ENCODE results near the gene PCCA. TPM values are rescaled to one million over a fixed set of nuclear protein-coding genes. Genes with fewer than 3 reads are reported as not detected.
A peak's percentile ranks its signal among the peaks of the same experiment; 100 is the strongest.

Gene PCCA
- total and polyA plus RNA-seq, 2 of the 13 experiments (the other 11 are each of a cell fraction or from before 2014, with no cell fraction given): 15.0 to 32.2 TPM

- TF ChIP-seq RERE (CRISPR knock-in tag; IDR thresholded peaks at IDR 0.05; ENCODE audit: low read depth): 0 out of 2 replicates have a peak, but pooled peaks have one; percentile 51
- peak; percentile 58; the same call in 1 of the 2 replicates for TF ChIP-seq RARA (CRISPR knock-in tag; IDR thresholded peaks at IDR 0.05)
- TF ChIP-seq HDAC1 (CRISPR knock-in tag; IDR thresholded peaks at IDR 0.05): peak; percentile 27; the same call in 1 of the 2 replicates
- TF ChIP-seq DZIP1 (CRISPR knock-in tag; IDR thresholded peaks at IDR 0.05): no peak
- TF ChIP-seq JUND (CRISPR knock-in tag; IDR thresholded peaks at IDR 0.05): peak; percentile 43; the same call in 1 of the 2 replicates
- TF ChIP-seq, protein P1, sequence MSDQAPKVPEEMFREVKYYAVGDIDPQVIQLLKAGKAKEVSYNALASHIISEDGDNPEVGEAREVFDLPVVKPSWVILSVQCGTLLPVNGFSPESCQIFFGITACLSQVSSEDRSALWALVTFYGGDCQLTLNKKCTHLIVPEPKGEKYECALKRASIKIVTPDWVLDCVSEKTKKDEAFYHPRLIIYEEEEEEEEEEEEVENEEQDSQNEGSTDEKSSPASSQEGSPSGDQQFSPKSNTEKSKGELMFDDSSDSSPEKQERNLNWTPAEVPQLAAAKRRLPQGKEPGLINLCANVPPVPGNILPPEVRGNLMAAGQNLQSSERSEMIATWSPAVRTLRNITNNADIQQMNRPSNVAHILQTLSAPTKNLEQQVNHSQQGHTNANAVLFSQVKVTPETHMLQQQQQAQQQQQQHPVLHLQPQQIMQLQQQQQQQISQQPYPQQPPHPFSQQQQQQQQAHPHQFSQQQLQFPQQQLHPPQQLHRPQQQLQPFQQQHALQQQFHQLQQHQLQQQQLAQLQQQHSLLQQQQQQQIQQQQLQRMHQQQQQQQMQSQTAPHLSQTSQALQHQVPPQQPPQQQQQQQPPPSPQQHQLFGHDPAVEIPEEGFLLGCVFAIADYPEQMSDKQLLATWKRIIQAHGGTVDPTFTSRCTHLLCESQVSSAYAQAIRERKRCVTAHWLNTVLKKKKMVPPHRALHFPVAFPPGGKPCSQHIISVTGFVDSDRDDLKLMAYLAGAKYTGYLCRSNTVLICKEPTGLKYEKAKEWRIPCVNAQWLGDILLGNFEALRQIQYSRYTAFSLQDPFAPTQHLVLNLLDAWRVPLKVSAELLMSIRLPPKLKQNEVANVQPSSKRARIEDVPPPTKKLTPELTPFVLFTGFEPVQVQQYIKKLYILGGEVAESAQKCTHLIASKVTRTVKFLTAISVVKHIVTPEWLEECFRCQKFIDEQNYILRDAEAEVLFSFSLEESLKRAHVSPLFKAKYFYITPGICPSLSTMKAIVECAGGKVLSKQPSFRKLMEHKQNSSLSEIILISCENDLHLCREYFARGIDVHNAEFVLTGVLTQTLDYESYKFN (CRISPR knock-in tag; conservative IDR thresholded peaks at IDR 0.05): peak; percentile 49; the same call in 1 of the 2 replicates
- TF ChIP-seq ATF7 (IDR thresholded peaks at IDR 0.05): no peak
- TF ChIP-seq ATF7 (CRISPR knock-in tag; IDR thresholded peaks at IDR 0.05): no peak
- TF ChIP-seq, protein P2, sequence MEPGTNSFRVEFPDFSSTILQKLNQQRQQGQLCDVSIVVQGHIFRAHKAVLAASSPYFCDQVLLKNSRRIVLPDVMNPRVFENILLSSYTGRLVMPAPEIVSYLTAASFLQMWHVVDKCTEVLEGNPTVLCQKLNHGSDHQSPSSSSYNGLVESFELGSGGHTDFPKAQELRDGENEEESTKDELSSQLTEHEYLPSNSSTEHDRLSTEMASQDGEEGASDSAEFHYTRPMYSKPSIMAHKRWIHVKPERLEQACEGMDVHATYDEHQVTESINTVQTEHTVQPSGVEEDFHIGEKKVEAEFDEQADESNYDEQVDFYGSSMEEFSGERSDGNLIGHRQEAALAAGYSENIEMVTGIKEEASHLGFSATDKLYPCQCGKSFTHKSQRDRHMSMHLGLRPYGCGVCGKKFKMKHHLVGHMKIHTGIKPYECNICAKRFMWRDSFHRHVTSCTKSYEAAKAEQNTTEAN (CRISPR knock-in tag; conservative IDR thresholded peaks at IDR 0.05): 0 out of 2 replicates have a peak, but pooled peaks have one; percentile 47
- 0 out of 2 replicates have a peak, but pooled peaks have one; percentile 43 for TF ChIP-seq TCF7L2 (IDR thresholded peaks at IDR 0.05; ENCODE audit: low read depth, low read length)
- TF ChIP-seq TEAD3 (CRISPR knock-in tag; optimal IDR thresholded peaks at IDR 0.05; ENCODE audit: borderline replicate concordance): peak; percentile 23
- TF ChIP-seq ZFP36L2 (CRISPR knock-in tag; IDR thresholded peaks at IDR 0.05): no peak
- peak; percentile 53; the same call in 1 of the 2 replicates for TF ChIP-seq FOXP4 (CRISPR knock-in tag; IDR thresholded peaks at IDR 0.05)
- TF ChIP-seq FOSL2 (CRISPR knock-in tag; IDR thresholded peaks at IDR 0.05): peak; percentile 72
Observed at GRCh38 chr13:100039740-100040139, 49.2 kb upstream of the PCCA start (continued).
